ENCODE measurements around the gene BAIAP2. TPM values are rescaled to one million over a fixed set of nuclear protein-coding genes. Genes with fewer than 3 reads are reported as not detected.

The BAIAP2 gene
- polyA plus RNA-seq, 3 donors = 8.6 to 17.0 (median 11.2) TPM

DNA sequence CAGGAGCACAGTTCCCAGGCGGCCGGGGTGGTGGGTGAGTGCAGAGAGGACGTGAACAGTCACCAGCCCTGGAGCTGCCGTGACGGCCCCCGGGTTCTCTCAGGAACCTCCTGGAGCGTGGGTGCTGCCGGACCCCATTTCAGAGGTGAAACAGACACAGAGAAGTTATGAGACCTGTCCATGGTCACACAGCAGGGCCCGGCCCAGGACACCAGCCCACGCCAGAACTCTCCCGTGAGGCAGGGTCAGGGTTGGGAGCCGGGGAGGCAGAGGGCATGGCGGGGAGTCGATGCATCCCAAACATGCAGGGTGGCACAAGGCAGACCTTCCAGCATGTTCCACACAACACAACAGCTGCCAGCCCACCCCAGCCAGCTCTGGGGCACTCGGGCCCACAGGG is 126.6 kb downstream of the BAIAP2 start:
- H3K4me2 ChIP-seq (replicated peaks; ENCODE audit: extremely low read depth, low read length, poor library complexity, severe bottlenecking) = no peak overlapping the region
- no peak for TF ChIP-seq CTCF (IDR thresholded peaks at IDR 0.05)
- no peaks in the 10 kb centered on the region for H3K36me3 ChIP-seq (replicated peaks in 1 of 2; ENCODE audit: control insufficient read depth in 1 of 2, insufficient read depth in 2 of 2, low read length in 2 of 2)
- WGBS (ENCODE audit: insufficient coverage) = 97% methylated on average over 12 of the region's 15 CpGs
- intact Hi-C loops (cut with micrococcal nuclease) = no loop called here
- H3K4me3 ChIP-seq (replicated peaks in 1 of 3; ENCODE audit: low read depth in 2 of 3, low read length in 3 of 3) = no peak overlapping the region
- no peaks in the 10 kb centered on the region for H3K9me3 ChIP-seq (replicated peaks in 1 of 2; ENCODE audit: control insufficient read depth in 1 of 2, insufficient read depth in 1 of 2, low read length in 2 of 2)
- peaks cover 30 to 41% of the 10 kb centered on the region in 2 donors for H3K4me1 ChIP-seq (ENCODE audit: control insufficient read depth in 1 of 2, insufficient read depth in 2 of 2, low read length in 2 of 2)
- no peak for DNase-seq
- peak overlapping the region; percentile 95 for H3K9ac ChIP-seq (ENCODE audit: insufficient read depth, low read length, poor library complexity, severe bottlenecking)
- Mint-ChIP-seq H3K27ac (peak overlapping the region in 1 of 7 donors; percentile 79), H3K4me3 (peak overlapping the region in 1 of 2 donors; percentile 56), H3K36me3 (peaks cover 0 to 9% of the 10 kb centered on the region in 2 donors), H3K4me1 (peaks cover 19% of the 10 kb centered on the region), H3K9me3 (no peaks in the 10 kb centered on the region), H3K27me3 (ENCODE audit: low read depth in 3 of 3) (peaks cover 12 to 32% (median 15%) of the 10 kb centered on the region in 3 donors)
- peaks cover 0 to 17% of the 10 kb centered on the region in 2 donors for H3K27me3 ChIP-seq (ENCODE audit: control insufficient read depth in 2 of 2, insufficient read depth in 2 of 2, low read length in 2 of 2)
- peaks cover 35% of the 10 kb centered on the region for H3K79me2 ChIP-seq (ENCODE audit: insufficient read depth, low read length)
- H3K27ac ChIP-seq (ENCODE audit: low read depth in 1 of 2, low read length in 2 of 2) = no peak overlapping the region
- no peak overlapping the region for H2AFZ ChIP-seq (ENCODE audit: insufficient read depth, low read depth, low read length, poor library complexity, severe bottlenecking)
- H4K20me1 ChIP-seq (ENCODE audit: insufficient read depth, low read length) = no peaks in the 10 kb centered on the region

DNA sequence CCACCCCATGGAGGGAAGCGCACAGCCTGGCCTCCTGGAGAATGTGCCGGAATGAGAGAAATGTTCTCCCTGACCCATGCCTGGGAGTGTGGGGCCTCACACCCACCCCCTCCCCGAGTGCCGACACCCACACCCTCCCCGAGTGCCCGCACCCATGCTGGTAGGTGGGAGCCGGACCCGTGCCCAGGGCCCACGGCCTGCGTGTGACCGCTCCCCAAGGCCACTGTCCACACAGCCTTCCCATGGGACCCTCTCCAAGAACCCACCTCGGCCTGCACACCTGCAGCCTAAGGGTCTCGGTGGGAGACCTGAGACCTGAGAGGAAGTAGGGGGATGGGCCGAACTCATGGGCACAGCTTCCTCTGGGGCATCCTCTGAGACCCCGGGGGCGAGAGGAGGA is 127.0 kb downstream of the BAIAP2 start:
- peaks cover 16 to 36% (median 20%) of the 10 kb centered on the region in 3 donors for H3K27me3 Mint-ChIP-seq (ENCODE audit: low read depth in 3 of 3)
- H3K36me3 Mint-ChIP-seq = peaks cover 0 to 5% of the 10 kb centered on the region in 2 donors
- H3K79me2 ChIP-seq (ENCODE audit: insufficient read depth, low read length) = peaks cover 31% of the 10 kb centered on the region
- H3K4me3 ChIP-seq (replicated peaks in 1 of 3; ENCODE audit: low read depth in 2 of 3, low read length in 3 of 3) = no peak overlapping the region
- H4K20me1 ChIP-seq (ENCODE audit: insufficient read depth, low read length) = no peaks in the 10 kb centered on the region
- 92% methylated on average over 10 of the region's 16 CpGs for WGBS (ENCODE audit: insufficient coverage)
- no peak for DNase-seq
- H3K4me1 ChIP-seq (ENCODE audit: control insufficient read depth in 1 of 2, insufficient read depth in 2 of 2, low read length in 2 of 2) = peaks cover 33 to 41% of the 10 kb centered on the region in 2 donors
- H3K27me3 ChIP-seq (ENCODE audit: control insufficient read depth in 2 of 2, insufficient read depth in 2 of 2, low read length in 2 of 2) = peaks cover 0 to 21% of the 10 kb centered on the region in 2 donors
- H3K9me3 ChIP-seq (replicated peaks in 1 of 2; ENCODE audit: control insufficient read depth in 1 of 2, insufficient read depth in 1 of 2, low read length in 2 of 2) = no peaks in the 10 kb centered on the region
- no peak overlapping the region for H2AFZ ChIP-seq (ENCODE audit: insufficient read depth, low read depth, low read length, poor library complexity, severe bottlenecking)
- intact Hi-C loops (cut with micrococcal nuclease) = no loop called here
- H3K36me3 ChIP-seq (replicated peaks in 1 of 2; ENCODE audit: control insufficient read depth in 1 of 2, insufficient read depth in 2 of 2, low read length in 2 of 2) = no peaks in the 10 kb centered on the region
- no peak overlapping the region for H3K4me2 ChIP-seq (replicated peaks; ENCODE audit: extremely low read depth, low read length, poor library complexity, severe bottlenecking)
- H3K27ac Mint-ChIP-seq = no peak overlapping the region
- H3K4me3 Mint-ChIP-seq = no peak overlapping the region
- no peak overlapping the region for H3K27ac ChIP-seq (ENCODE audit: low read depth in 1 of 2, low read length in 2 of 2)
- no peak overlapping the region for H3K9ac ChIP-seq (ENCODE audit: insufficient read depth, low read length, poor library complexity, severe bottlenecking)
- TF ChIP-seq CTCF (IDR thresholded peaks at IDR 0.05) = no peak
- H3K9me3 Mint-ChIP-seq = no peaks in the 10 kb centered on the region
- H3K4me1 Mint-ChIP-seq = peaks cover 19% of the 10 kb centered on the region
